Neural cell (in vitro differentiated cells): ENCODE data around the gene ITM2C. TPM values are rescaled to one million over a fixed set of nuclear protein-coding genes. Genes with fewer than 3 reads are reported as not detected.

Source experiments
- H2AFZ ChIP-seq: fragments of 200-600, 300-800 bp; sonication (generic), shearing (Covaris generic); 2 replicates; pipeline ENCODE4 v1.6.0; 2014; ENCODE audit warnings: low read depth, mild to moderate bottlenecking, antibody characterized with exemption, low read length, moderate library complexity
- H3F3A ChIP-seq: fragments of 200-600 bp; shearing (Covaris generic); 2 replicates; pipeline ENCODE4 v1.6.1; 2016; ENCODE audit warnings: mild to moderate bottlenecking, moderate library complexity, mixed read lengths, antibody characterized with exemption, low read length; ENCODE audit not compliant: insufficient read depth, poor library complexity, severe bottlenecking
- H3K27ac ChIP-seq: fragments of 200-600, 300-800 bp; sonication (generic), shearing (Covaris generic); 2 replicates; pipeline ENCODE4 v1.5.1; 2014; ENCODE audit warnings: mild to moderate bottlenecking, low read length, moderate library complexity
- H3K27me3 ChIP-seq: fragments of 300-800, 200-600 bp; sonication (generic), shearing (Covaris generic); 2 replicates; pipeline ENCODE4 v1.6.0; 2014; ENCODE audit warnings: mild to moderate bottlenecking, low read depth, low read length, moderate library complexity; ENCODE audit not compliant: insufficient read depth
- H3K36me3 ChIP-seq: fragments of 300-800, 200-600 bp; sonication (generic), shearing (Covaris generic); 2 replicates; pipeline ENCODE4 v1.5.1; 2014; ENCODE audit warnings: mild to moderate bottlenecking, antibody characterized with exemption, low read length, moderate library complexity; ENCODE audit not compliant: insufficient read depth
- H3K4me2 ChIP-seq: fragments of 300-800, 200-600 bp; sonication (generic), shearing (Covaris generic); 2 replicates; pipeline ENCODE4 v1.6.0; 2014; ENCODE audit warnings: mild to moderate bottlenecking, low read length
- H3K4me3 ChIP-seq: fragments of 300-800, 200-600 bp; sonication (generic), shearing (Covaris generic); 2 replicates; pipeline ENCODE4 v1.5.1; 2014; ENCODE audit warnings: mild to moderate bottlenecking, low read length, moderate library complexity
- H3K79me2 ChIP-seq: fragments of 200-600 bp; shearing (Covaris generic); replicated peaks from 2 replicates; pipeline ENCODE4 v1.6.0; 2014; ENCODE audit warnings: mild to moderate bottlenecking, low read length, moderate library complexity; ENCODE audit not compliant: insufficient read depth
- H3K9ac ChIP-seq: fragments of 300-800, 200-600 bp; sonication (generic), shearing (Covaris generic); 2 replicates; pipeline ENCODE4 v1.6.1; 2016; ENCODE audit warnings: mild to moderate bottlenecking, low read length, mixed read lengths
- H3K9me2 ChIP-seq: fragments of 200-600 bp; shearing (Covaris generic); 2 replicates; pipeline ENCODE4 v1.6.1; 2016; ENCODE audit warnings: mild to moderate bottlenecking, low read length, mixed read lengths; ENCODE audit not compliant: insufficient read depth
- H3K9me3 ChIP-seq: fragments of 200-600, 300-800 bp; sonication (generic), shearing (Covaris generic); 2 replicates; pipeline ENCODE4 v1.6.1; 2016; ENCODE audit warnings: mild to moderate bottlenecking, mixed run types, low read length, moderate library complexity, mixed read lengths
- H4K20me1 ChIP-seq: fragments of 200-600 bp; shearing (Covaris generic); 2 replicates; pipeline ENCODE4 v1.6.1; 2016; ENCODE audit warnings: mild to moderate bottlenecking, mixed run types; ENCODE audit not compliant: insufficient read depth
- CTCF ChIP-seq: fragments of 450-650 bp; IDR thresholded peaks from 2 replicates; pipeline ENCODE4 v1.5.1; 2014; ENCODE audit warnings: antibody characterized with exemption, mild to moderate bottlenecking, moderate library complexity; ENCODE audit not compliant: poor library complexity, severe bottlenecking
- EP300 ChIP-seq: fragments of 450-650 bp; conservative IDR thresholded peaks from 2 replicates; pipeline ENCODE4 v1.6.1; 2014; ENCODE audit warnings: antibody characterized with exemption, mild to moderate bottlenecking, moderate library complexity; ENCODE audit not compliant: poor library complexity, severe bottlenecking
- EZH2 ChIP-seq: fragments of 200-600, 300-800 bp; shearing (Covaris generic), sonication (generic); IDR thresholded peaks from 2 replicates; pipeline ENCODE4 v1.6.1; 2014; ENCODE audit warnings: antibody characterized with exemption, low read length, borderline replicate concordance, mild to moderate bottlenecking; ENCODE audit not compliant: insufficient read depth, poor library complexity, severe bottlenecking
- MXI1 ChIP-seq: fragments of 450-650 bp; conservative IDR thresholded peaks from 2 replicates; pipeline ENCODE4 v1.6.1; 2014; ENCODE audit warnings: antibody characterized with exemption, mild to moderate bottlenecking; ENCODE audit not compliant: poor library complexity, severe bottlenecking
- POLR2AphosphoS5 ChIP-seq: IDR thresholded peaks from 2 replicates; pipeline ENCODE4 v1.6.1; 2012
- RAD21 ChIP-seq: fragments of 450-650 bp; conservative IDR thresholded peaks from 2 replicates; pipeline ENCODE4 v1.6.1; 2014; ENCODE audit warnings: antibody characterized with exemption, mild to moderate bottlenecking, moderate library complexity
- REST ChIP-seq: IDR thresholded peaks from 2 replicates; pipeline ENCODE4 v1.6.1; 2012; ENCODE audit warnings: borderline replicate concordance
- SMC3 ChIP-seq: fragments of 450-650 bp; conservative IDR thresholded peaks from 2 replicates; pipeline ENCODE4 v1.6.1; 2014; ENCODE audit warnings: antibody characterized with exemption, mild to moderate bottlenecking, moderate library complexity; ENCODE audit not compliant: poor library complexity
- TAF1 ChIP-seq: IDR thresholded peaks from 2 replicates; pipeline ENCODE4 v1.6.1; 2012; ENCODE audit warnings: low read depth
- polyA plus RNA-seq: library from polyadenylated mRNA; depleted of rRNA; stranded (reverse); fragments of >200 nt; gene quantifications from 2 replicates; pipeline ENCODE4 v1.2.3, GENCODE V29; 2014

The ITM2C gene
- polyA plus RNA-seq, 1 donor from 2014 or later = 186 TPM

- no peak overlapping the region for H3K27ac ChIP-seq
- no peak overlapping the region for H2AFZ ChIP-seq
- H3K9ac ChIP-seq = no peak overlapping the region
- no peaks in the 10 kb centered on the region for H3F3A ChIP-seq
- H3K4me2 ChIP-seq = no peak overlapping the region
- H3K9me3 ChIP-seq = no peaks in the 10 kb centered on the region
- no peaks in the 10 kb centered on the region for H3K27me3 ChIP-seq
- no peaks in the 10 kb centered on the region for H3K9me2 ChIP-seq
- H3K4me3 ChIP-seq = no peak overlapping the region
- no peaks in the 10 kb centered on the region for H3K79me2 ChIP-seq
- H3K36me3 ChIP-seq = no peaks in the 10 kb centered on the region
- H4K20me1 ChIP-seq = no peaks in the 10 kb centered on the region
- TF ChIP-seq EP300 = no peak
- TF ChIP-seq TAF1 = no peak
- TF ChIP-seq EZH2 = no peak
- TF ChIP-seq CTCF = no peak
- TF ChIP-seq SMC3 = no peak
- no peak for TF ChIP-seq POLR2AphosphoS5
- TF ChIP-seq RAD21 = no peak
- TF ChIP-seq REST = no peak
- TF ChIP-seq MXI1 = no peak
Measured at GRCh38 chr2:230912724-230913123, 48.0 kb downstream of the ITM2C start.

- Histone ChIP-seq H3K4me3 (no peak overlapping the region), H2AFZ (no peak overlapping the region), H3K79me2 (no peaks in the 10 kb centered on the region), H3K36me3 (no peaks in the 10 kb centered on the region), H3K9me3 (no peaks in the 10 kb centered on the region), H3K9ac (no peak overlapping the region), H3K9me2 (no peaks in the 10 kb centered on the region), H4K20me1 (no peaks in the 10 kb centered on the region), H3K4me2 (no peak overlapping the region), H3K27me3 (no peaks in the 10 kb centered on the region), H3K27ac (no peak overlapping the region), H3F3A (no peaks in the 10 kb centered on the region)
- TF ChIP-seq SMC3 (peak; percentile 73), RAD21 (peak; percentile 76), CTCF (peak; percentile 70), REST (no peak)
Measured at GRCh38 chr2:230913406-230914143, 48.8 kb downstream of the ITM2C start.
